ENCODE measurements around the gene PCGF2. TPM values are rescaled to one million over a fixed set of nuclear protein-coding genes. Genes with fewer than 3 reads are reported as not detected.

PCGF2 gene
- total and polyA plus RNA-seq, 10 of the 15 experiments (the other 5 are each of a cell fraction or from before 2014, with no cell fraction given): 2.7 to 35.6 (median 7.2) TPM

DNA sequence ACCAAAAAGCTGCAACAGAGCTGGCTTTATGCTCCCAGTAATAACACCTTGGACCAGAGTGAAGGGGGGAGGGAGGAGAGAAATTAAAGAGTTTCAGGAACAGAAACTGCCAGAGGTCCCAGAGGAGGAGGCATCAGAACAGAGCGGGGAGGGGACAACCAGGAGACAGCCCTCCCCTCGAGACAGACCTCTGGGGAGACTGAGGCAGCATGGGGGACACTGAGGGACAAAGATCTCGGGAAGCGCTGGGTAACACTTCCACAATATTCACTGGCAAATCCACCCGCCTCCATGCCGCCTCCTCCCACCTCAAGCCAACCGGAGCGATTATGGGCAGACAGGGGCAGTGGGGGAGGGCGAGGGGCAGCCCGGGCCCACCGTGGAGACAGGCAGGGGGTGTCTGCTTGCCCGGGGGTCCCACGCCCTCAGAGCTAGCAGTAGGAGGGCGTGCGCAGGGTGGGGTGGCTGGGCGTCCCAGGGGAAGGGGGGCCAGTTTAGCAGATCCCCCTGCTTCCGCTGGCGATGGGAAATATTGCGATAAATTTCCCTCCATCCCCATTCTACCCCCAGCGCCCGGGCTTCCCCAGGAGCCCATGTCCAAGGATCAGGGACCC lies 1.2 kb downstream of the PCGF2 start (continued):
- TF ChIP-seq SMC3 (IDR thresholded peaks at IDR 0.05; ENCODE audit: borderline replicate concordance, low read length) (no peak), IKZF2 (IDR thresholded peaks at IDR 0.05) (peak; percentile 63 to 76), CHD2 (IDR thresholded peaks at IDR 0.05; ENCODE audit: borderline replicate concordance, low read depth, low read length) (peak; percentile 3; the same call in 1 of the 2 replicates), WRNIP1 (IDR thresholded peaks at IDR 0.05; ENCODE audit: borderline replicate concordance, low read depth, low read length) (no peak), IRF4 (IDR thresholded peaks at IDR 0.05; ENCODE audit: low read depth, low read length) (peak; percentile 53; the same call in 1 of the 2 replicates), BMI1 (IDR thresholded peaks at IDR 0.05; ENCODE audit: borderline replicate concordance) (no peak), NBN (IDR thresholded peaks at IDR 0.05) (0 out of 2 replicates have a peak, but pooled peaks have one; percentile 43), SUPT20H (IDR thresholded peaks at IDR 0.05; ENCODE audit: borderline replicate concordance, control insufficient read depth, low read depth, low read length) (no peak), FOXM1 (IDR thresholded peaks at IDR 0.05; ENCODE audit: low read depth, low read length) (no peak), ZNF384 (IDR thresholded peaks at IDR 0.05; ENCODE audit: borderline replicate concordance, low read depth, low read length) (no peak), DPF2 (IDR thresholded peaks at IDR 0.05) (peak; percentile 83; the same call in 1 of the 2 replicates), IKZF1 (conservative IDR thresholded peaks at IDR 0.05) (peak; percentile 83), SUZ12 (IDR thresholded peaks at IDR 0.05; ENCODE audit: unreplicated experiment) (no peak), TAF1 (IDR thresholded peaks at IDR 0.05; ENCODE audit: borderline replicate concordance, low read depth, low read length) (no peak), NRF1 (conservative IDR thresholded peaks at IDR 0.05; ENCODE audit: low read depth, low read length) (no peak)

All from GM12878 (cell line).